Measurements from ENCODE around the gene QTRT2.

Gene QTRT2

GRCh38 chr3:114108137-114108536, 51.6 kb downstream of the QTRT2 start:
- Histone ChIP-seq H3K79me1 (ENCODE audit: low read depth, low read length) (no peaks in the 10 kb centered on the region), H2BK12ac (ENCODE audit: low read length) (no peak overlapping the region)
- no CpG with 5 or more reads among the region's 8 CpGs for WGBS, 2 donors (ENCODE audit: extremely low coverage in 2 of 2, insufficient read length in 2 of 2, insufficient replicate concordance in 1 of 2)

GRCh38 chr3:114110439-114110838, 53.9 kb downstream of the QTRT2 start:
- no peak for DNase-seq (ENCODE audit: low spot score)
- no peak overlapping the region for H3K4ac ChIP-seq (ENCODE audit: low read length)
- H2BK12ac ChIP-seq (ENCODE audit: low read length) = no peak overlapping the region
- whole genome bisulfite sequencing, 2 donors (ENCODE audit: extremely low coverage in 2 of 2, insufficient read length in 2 of 2, insufficient replicate concordance in 1 of 2) = no CpG with 5 or more reads among the region's 5 CpGs
- H2BK15ac ChIP-seq (ENCODE audit: low read length) = no peak overlapping the region
- H3K27me3 ChIP-seq (ENCODE audit: control insufficient read depth in 3 of 3, insufficient read depth in 3 of 3, low read depth in 1 of 3, low read length in 3 of 3) = no peaks in the 10 kb centered on the region
- no peak overlapping the region for H4K8ac ChIP-seq (ENCODE audit: low read depth, low read length)
- H3K14ac ChIP-seq (ENCODE audit: low read length) = no peak overlapping the region
- no peak overlapping the region for H2AK5ac ChIP-seq (ENCODE audit: low read depth, low read length)
- H3K79me1 ChIP-seq (ENCODE audit: low read depth, low read length) = no peaks in the 10 kb centered on the region
- peak overlapping the region; percentile 47 for H3K27ac ChIP-seq (replicated peaks; ENCODE audit: low read length)
- H2BK5ac ChIP-seq (ENCODE audit: low read length) = no peak overlapping the region
- H3K36me3 ChIP-seq (replicated peaks in 1 of 2; ENCODE audit: control insufficient read depth in 2 of 2, insufficient read depth in 2 of 2, low read length in 2 of 2) = no peaks in the 10 kb centered on the region
- no peak overlapping the region for H3K18ac ChIP-seq (ENCODE audit: low read length)
- H3K4me2 ChIP-seq (ENCODE audit: insufficient read depth, low read length, poor library complexity, severe bottlenecking) = peak overlapping the region; percentile 13
- H4K91ac ChIP-seq (ENCODE audit: low read depth, low read length, poor library complexity) = no peak overlapping the region
- H2AFZ ChIP-seq (ENCODE audit: low read length) = peak overlapping the region; percentile 63
- peaks cover 10 to 12% of the 10 kb centered on the region in 2 donors for H3K4me1 ChIP-seq (ENCODE audit: control insufficient read depth in 2 of 2, insufficient read depth in 1 of 2, low read depth in 1 of 2, low read length in 2 of 2)
- H3K9me3 ChIP-seq (replicated peaks in 1 of 2; ENCODE audit: control insufficient read depth in 2 of 2, insufficient read depth in 1 of 2, low read depth in 1 of 2, low read length in 2 of 2) = no peaks in the 10 kb centered on the region
- H2BK120ac ChIP-seq (ENCODE audit: low read depth, low read length) = no peak overlapping the region
- H3K9ac ChIP-seq (ENCODE audit: low read depth, low read length, poor library complexity) = no peak overlapping the region
- H3K23ac ChIP-seq (ENCODE audit: low read depth, low read length, poor library complexity) = no peak overlapping the region
- H3K4me3 ChIP-seq (ENCODE audit: low read length in 2 of 2) = no peak overlapping the region

More at GRCh38 chr3:114108137-114108536, 51.6 kb downstream of the QTRT2 start:
- H3K4ac ChIP-seq (ENCODE audit: low read length) = no peak overlapping the region
- peaks cover 10 to 12% of the 10 kb centered on the region in 2 donors for H3K4me1 ChIP-seq (ENCODE audit: control insufficient read depth in 2 of 2, insufficient read depth in 1 of 2, low read depth in 1 of 2, low read length in 2 of 2)
- no peak overlapping the region for H3K9ac ChIP-seq (ENCODE audit: low read depth, low read length, poor library complexity)
- no peaks in the 10 kb centered on the region for H3K9me3 ChIP-seq (replicated peaks in 1 of 2; ENCODE audit: control insufficient read depth in 2 of 2, insufficient read depth in 1 of 2, low read depth in 1 of 2, low read length in 2 of 2)
- H2BK120ac ChIP-seq (ENCODE audit: low read depth, low read length) = no peak overlapping the region
- no peaks in the 10 kb centered on the region for H3K36me3 ChIP-seq (replicated peaks in 1 of 2; ENCODE audit: control insufficient read depth in 2 of 2, insufficient read depth in 2 of 2, low read length in 2 of 2)
- peak overlapping the region; percentile 50 for H4K8ac ChIP-seq (ENCODE audit: low read depth, low read length)
- H3K4me3 ChIP-seq (ENCODE audit: low read length in 2 of 2) = no peak overlapping the region
- no peak overlapping the region for H3K18ac ChIP-seq (ENCODE audit: low read length)
- H3K14ac ChIP-seq (ENCODE audit: low read length) = no peak overlapping the region
- no peak for DNase-seq (ENCODE audit: low spot score)
- H3K27ac ChIP-seq (replicated peaks; ENCODE audit: low read length) = no peak overlapping the region
- H2BK15ac ChIP-seq (ENCODE audit: low read length) = no peak overlapping the region
- no peak overlapping the region for H2AFZ ChIP-seq (ENCODE audit: low read length)
- no peaks in the 10 kb centered on the region for H3K27me3 ChIP-seq (ENCODE audit: control insufficient read depth in 3 of 3, insufficient read depth in 3 of 3, low read depth in 1 of 3, low read length in 3 of 3)
- no peak overlapping the region for H3K23ac ChIP-seq (ENCODE audit: low read depth, low read length, poor library complexity)
- no peak overlapping the region for H2AK5ac ChIP-seq (ENCODE audit: low read depth, low read length)
- H4K91ac ChIP-seq (ENCODE audit: low read depth, low read length, poor library complexity) = no peak overlapping the region
- H2BK5ac ChIP-seq (ENCODE audit: low read length) = no peak overlapping the region
- H3K4me2 ChIP-seq (ENCODE audit: insufficient read depth, low read length, poor library complexity, severe bottlenecking) = no peak overlapping the region

- Histone ChIP-seq H3K18ac (ENCODE audit: low read length) (no peak overlapping the region), H2BK15ac (ENCODE audit: low read length) (no peak overlapping the region), H2BK5ac (ENCODE audit: low read length) (no peak overlapping the region), H3K27ac (replicated peaks; ENCODE audit: low read length) (no peak overlapping the region), H2BK12ac (ENCODE audit: low read length) (no peak overlapping the region), H4K91ac (ENCODE audit: low read depth, low read length, poor library complexity) (no peak overlapping the region), H3K4ac (ENCODE audit: low read length) (no peak overlapping the region), H3K14ac (ENCODE audit: low read length) (no peak overlapping the region), H3K9me3 (replicated peaks in 1 of 2; ENCODE audit: control insufficient read depth in 2 of 2, insufficient read depth in 1 of 2, low read depth in 1 of 2, low read length in 2 of 2) (no peaks in the 10 kb centered on the region), H3K4me2 (ENCODE audit: insufficient read depth, low read length, poor library complexity, severe bottlenecking) (peak overlapping the region; percentile 28), H3K36me3 (replicated peaks in 1 of 2; ENCODE audit: control insufficient read depth in 2 of 2, insufficient read depth in 2 of 2, low read length in 2 of 2) (no peaks in the 10 kb centered on the region), H3K9ac (ENCODE audit: low read depth, low read length, poor library complexity) (no peak overlapping the region), H2BK120ac (ENCODE audit: low read depth, low read length) (no peak overlapping the region), H4K8ac (ENCODE audit: low read depth, low read length) (no peak overlapping the region), H2AFZ (ENCODE audit: low read length) (peak overlapping the region; percentile 31), H3K27me3 (ENCODE audit: control insufficient read depth in 3 of 3, insufficient read depth in 3 of 3, low read depth in 1 of 3, low read length in 3 of 3) (no peaks in the 10 kb centered on the region), H3K23ac (ENCODE audit: low read depth, low read length, poor library complexity) (no peak overlapping the region), H3K4me3 (ENCODE audit: low read length in 2 of 2) (no peak overlapping the region), H3K4me1 (ENCODE audit: control insufficient read depth in 2 of 2, insufficient read depth in 1 of 2, low read depth in 1 of 2, low read length in 2 of 2) (peaks cover 10 to 12% of the 10 kb centered on the region in 2 donors), H3K79me1 (ENCODE audit: low read depth, low read length) (no peaks in the 10 kb centered on the region), H2AK5ac (ENCODE audit: low read depth, low read length) (no peak overlapping the region)
- peak; percentile 47 for DNase-seq (ENCODE audit: low spot score)
- no CpG with 5 or more reads among the region's 3 CpGs for WGBS, 2 donors (ENCODE audit: extremely low coverage in 2 of 2, insufficient read length in 2 of 2, insufficient replicate concordance in 1 of 2)
Measured at GRCh38 chr3:114111060-114111770, 54.7 kb downstream of the QTRT2 start.

- no peak overlapping the region for H2BK5ac ChIP-seq (ENCODE audit: low read length)
- WGBS, 2 donors (ENCODE audit: extremely low coverage in 2 of 2, insufficient read length in 2 of 2, insufficient replicate concordance in 1 of 2) = no CpG with 5 or more reads among the region's 6 CpGs
Measured at GRCh38 chr3:114112696-114113095, 56.2 kb downstream of the QTRT2 start.

More at GRCh38 chr3:114112696-114113095, 56.2 kb downstream of the QTRT2 start:
- no peak for DNase-seq (ENCODE audit: low spot score)
- H3K27ac ChIP-seq (replicated peaks; ENCODE audit: low read length) = no peak overlapping the region
- no peak overlapping the region for H3K4me3 ChIP-seq (ENCODE audit: low read length in 2 of 2)
- H2AK5ac ChIP-seq (ENCODE audit: low read depth, low read length) = no peak overlapping the region
- H4K91ac ChIP-seq (ENCODE audit: low read depth, low read length, poor library complexity) = no peak overlapping the region
- H4K8ac ChIP-seq (ENCODE audit: low read depth, low read length) = no peak overlapping the region
- no peak overlapping the region for H3K9ac ChIP-seq (ENCODE audit: low read depth, low read length, poor library complexity)
- H3K4ac ChIP-seq (ENCODE audit: low read length) = no peak overlapping the region
- H2BK15ac ChIP-seq (ENCODE audit: low read length) = no peak overlapping the region
- H3K4me1 ChIP-seq (ENCODE audit: control insufficient read depth in 2 of 2, insufficient read depth in 1 of 2, low read depth in 1 of 2, low read length in 2 of 2) = peaks cover 10 to 12% of the 10 kb centered on the region in 2 donors
- no peak overlapping the region for H2BK120ac ChIP-seq (ENCODE audit: low read depth, low read length)
- no peaks in the 10 kb centered on the region for H3K9me3 ChIP-seq (replicated peaks in 1 of 2; ENCODE audit: control insufficient read depth in 2 of 2, insufficient read depth in 1 of 2, low read depth in 1 of 2, low read length in 2 of 2)
- no peak overlapping the region for H2BK12ac ChIP-seq (ENCODE audit: low read length)
- no peaks in the 10 kb centered on the region for H3K27me3 ChIP-seq (ENCODE audit: control insufficient read depth in 3 of 3, insufficient read depth in 3 of 3, low read depth in 1 of 3, low read length in 3 of 3)
- no peak overlapping the region for H3K18ac ChIP-seq (ENCODE audit: low read length)
- H3K23ac ChIP-seq (ENCODE audit: low read depth, low read length, poor library complexity) = no peak overlapping the region
- H3K79me1 ChIP-seq (ENCODE audit: low read depth, low read length) = no peaks in the 10 kb centered on the region
- H3K14ac ChIP-seq (ENCODE audit: low read length) = no peak overlapping the region
- no peak overlapping the region for H3K4me2 ChIP-seq (ENCODE audit: insufficient read depth, low read length, poor library complexity, severe bottlenecking)
- no peak overlapping the region for H2AFZ ChIP-seq (ENCODE audit: low read length)
- H3K36me3 ChIP-seq (replicated peaks in 1 of 2; ENCODE audit: control insufficient read depth in 2 of 2, insufficient read depth in 2 of 2, low read length in 2 of 2) = no peaks in the 10 kb centered on the region
